Esophagus squamous epithelium (tissue), 5 donors: ENCODE measurements around the gene ZC2HC1C. TPM values are rescaled to one million over a fixed set of nuclear protein-coding genes. Genes with fewer than 3 reads are reported as not detected.
A peak's percentile ranks its signal among the peaks of the same experiment; 100 is the strongest.

ENCODE experiments used
- DNase-seq: peaks from one replicate; lab custom pipeline; 2025; lab: John Stamatoyannopoulos, UW
- H3K27ac ChIP-seq, 4 donors: fragments of 200-600 bp; sonication (generic); one replicate each; pipeline ENCODE4 v1.5.1; 2016 to 2019; ENCODE audit warnings: mild to moderate bottlenecking in 1 of 4
- H3K27me3 ChIP-seq, 4 donors: fragments of 200-600 bp; sonication (generic); 1 replicate in 3 of 4; 2 replicates in 1 of 4; pipeline versions ENCODE4 v1.5.1 to v1.6.0; 2017 to 2021; ENCODE audit warnings: antibody characterized with exemption in 1 of 4
- H3K36me3 ChIP-seq, 3 donors: fragments of 200-600 bp; sonication (generic); one replicate each; pipeline ENCODE4 v1.5.1; 2016 to 2019
- H3K4me1 ChIP-seq, 3 donors: fragments of 200-600 bp; sonication (generic); one replicate each; pipeline ENCODE4 v1.5.1; 2017 to 2019
- H3K4me3 ChIP-seq, 4 donors: fragments of 200-600 bp; sonication (generic); 1 replicate in 3 of 4; 2 replicates in 1 of 4; pipeline ENCODE4 v1.5.1; 2016 to 2019; ENCODE audit warnings: mild to moderate bottlenecking in 2 of 4, moderate library complexity in 1 of 4
- H3K9me3 ChIP-seq, 3 donors: fragments of 200-600 bp; sonication (generic); one replicate each; pipeline ENCODE4 v1.5.1; 2016 to 2019
- CTCF ChIP-seq, 6 experiments: fragments of 450-650 bp in 4 of 6; fragments of 200-600 bp in 2 of 6; sonication (generic) in 2 of 6; IDR thresholded peaks; one replicate each; pipeline ENCODE4 v1.5.1; 2016 to 2019; ENCODE audit warnings: antibody characterized with exemption in 6 of 6, mild to moderate bottlenecking in 4 of 6, moderate library complexity in 4 of 6
- POLR2A ChIP-seq, 4 donors: fragments of 450-650 bp; IDR thresholded peaks; one replicate each; pipeline ENCODE4 v1.6.1; 2017; ENCODE audit warnings: antibody characterized with exemption in 4 of 4, mild to moderate bottlenecking in 4 of 4, moderate library complexity in 3 of 4
- WGBS, 2 donors: methylation state at CpG; one replicate each; pipeline ENCODE4 v1.1.5; 2018; 5-methylcytosine and 5-hydroxymethylcytosine counted together
- intact Hi-C: fragments of 100-400 bp; cut with DNase I; formaldehyde crosslinking; loops from one replicate; pipeline ENCODE4 v1.15.0; 2022
- small RNA-seq, 4 donors: library from RNA; depleted of rRNA; stranded (forward); fragments of <200 nt; gene quantifications; one replicate each; pipeline ENCODE3, GENCODE V24; 2016
- total RNA-seq, 4 donors: library from RNA; depleted of rRNA; stranded (reverse); fragments of >200 nt; gene quantifications; one replicate each; pipeline ENCODE4 v1.1.0, GENCODE V29; 2016
- donor health status: DM: yes; HTN: yes; CAD: no.

Gene ZC2HC1C
- total RNA-seq, 4 donors from 2014 or later, result 0.64 to 5.0 (median 2.2) TPM

DNA sequence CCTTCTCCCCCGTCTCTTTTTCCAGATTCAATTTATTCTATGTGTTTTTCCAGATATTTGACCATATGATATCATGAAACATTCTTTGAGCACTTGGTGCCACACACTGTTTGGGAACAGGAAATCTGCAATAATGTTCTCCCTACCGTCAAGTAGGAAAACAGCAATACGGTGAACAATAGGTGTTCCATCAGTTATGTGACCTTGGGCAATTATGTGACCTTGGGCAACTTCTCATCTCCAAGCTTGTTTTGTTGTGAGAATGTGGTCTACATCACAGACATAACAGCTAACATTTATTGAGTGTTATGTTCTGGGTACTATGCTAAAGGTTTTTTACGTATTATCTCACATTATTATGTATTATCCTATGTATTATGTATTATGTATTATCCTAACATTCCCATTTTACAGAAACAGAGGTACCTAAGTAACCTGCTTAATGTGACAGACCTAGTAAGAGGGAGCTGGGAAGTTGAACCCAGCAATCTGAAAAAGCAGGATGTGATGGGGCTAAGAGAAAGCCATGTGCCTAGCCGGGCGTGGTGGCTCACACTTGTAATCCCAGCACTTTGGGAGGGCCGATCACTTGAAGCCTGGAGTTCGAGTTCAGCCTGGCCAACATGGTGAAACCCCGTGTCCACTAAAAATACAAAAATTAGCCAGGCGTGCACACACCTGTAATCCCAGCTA is 58.6 kb downstream of the ZC2HC1C start:
- H3K27me3 ChIP-seq, result no peaks in the 10 kb centered on the region
- no peak for DNase-seq
- intact Hi-C loops, result no loop called here
- peaks cover 10 to 65% (median 38%) of the 10 kb centered on the region in 3 donors for H3K4me1 ChIP-seq
- TF ChIP-seq CTCF (IDR thresholded peaks at IDR 0.05) (no peak), POLR2A (IDR thresholded peaks at IDR 0.05) (no peak)
- peaks cover 0 to 23% (median 0%) of the 10 kb centered on the region in 3 donors for H3K36me3 ChIP-seq
- WGBS, 2 donors, result 66 to 69% methylated on average over 10 of the region's 10 CpGs
- H3K27ac ChIP-seq, result peak overlapping the region; percentile 88 to 97 (median 96)
- H3K4me3 ChIP-seq, result peak overlapping the region; percentile 46 to 83 (median 78)
- no peaks in the 10 kb centered on the region for H3K9me3 ChIP-seq

GRCh38 chr14:75128596-75128990 is 59.2 kb downstream of the ZC2HC1C start:
- 83 to 90% methylated on average over 5 of the region's 5 CpGs for WGBS, 2 donors
- peaks cover 0 to 29% (median 0%) of the 10 kb centered on the region in 3 donors for H3K36me3 ChIP-seq
- intact Hi-C loops, result no loop called here
- H3K4me1 ChIP-seq, result peaks cover 10 to 60% (median 38%) of the 10 kb centered on the region in 3 donors
- peak overlapping the region in 3 of 4 donors; percentile 94 to 97 (median 97) for H3K27ac ChIP-seq
- no peaks in the 10 kb centered on the region for H3K9me3 ChIP-seq
- TF ChIP-seq CTCF (IDR thresholded peaks at IDR 0.05) (no peak), POLR2A (IDR thresholded peaks at IDR 0.05) (no peak)
- DNase-seq, result no peak
- H3K4me3 ChIP-seq, result no peak overlapping the region
- no peaks in the 10 kb centered on the region for H3K27me3 ChIP-seq

Small RNAs within 50 kb of the gene (small RNA-seq; reads per million reads assigned to genes)
- gene HIF1AP1 (0 reads per million in 4 donors), gene RNU6-689P (0 reads per million in 4 donors)

Other genes with a start within 250 kb of the ZC2HC1C start
- gene PROX2, start 193.5 kb upstream of the ZC2HC1C start, total RNA-seq, result not detected
- 10 to 100 TPM; 54.9 to 87.0 (median 69.0) TPM for gene DLST, start 187.7 kb upstream of the ZC2HC1C start, total RNA-seq
- 1 to 10 TPM in 3 of 4 donors, under 1 TPM in 1; 0.83 to 1.7 (median 1.3) TPM for gene RPS6KL1, start 146.4 kb upstream of the ZC2HC1C start, total RNA-seq
- 10 to 100 TPM in 1 of 4 donors, 1 to 10 TPM in 3; 1.6 to 42.3 (median 6.2) TPM for gene PGF, start 114.0 kb upstream of the ZC2HC1C start, total RNA-seq
- 10 to 100 TPM; 27.8 to 41.0 (median 39.0) TPM for gene EIF2B2, start 66.7 kb upstream of the ZC2HC1C start, total RNA-seq
- gene MLH3, start 18.2 kb upstream of the ZC2HC1C start, total RNA-seq, result 10 to 100 TPM in 3 of 4 donors, 1 to 10 TPM in 1; 8.4 to 39.7 (median 11.0) TPM
- gene ACYP1, start 5.6 kb upstream of the ZC2HC1C start, total RNA-seq, result 10 to 100 TPM; 11.0 to 28.0 (median 15.4) TPM
- gene NEK9, start 57.4 kb downstream of the ZC2HC1C start, total RNA-seq, result 10 to 100 TPM; 16.6 to 37.2 (median 17.8) TPM
- gene TMED10, start 107.0 kb downstream of the ZC2HC1C start, total RNA-seq, result 100 to 1,000 TPM; 174 to 267 (median 206) TPM
- 100 to 1,000 TPM in 1 of 4 donors, 10 to 100 TPM in 3; 62.2 to 181 (median 88.6) TPM for gene FOS, start 209.2 kb downstream of the ZC2HC1C start, total RNA-seq